ENCODE data around the gene ONECUT1.

Gene ONECUT1

DNA sequence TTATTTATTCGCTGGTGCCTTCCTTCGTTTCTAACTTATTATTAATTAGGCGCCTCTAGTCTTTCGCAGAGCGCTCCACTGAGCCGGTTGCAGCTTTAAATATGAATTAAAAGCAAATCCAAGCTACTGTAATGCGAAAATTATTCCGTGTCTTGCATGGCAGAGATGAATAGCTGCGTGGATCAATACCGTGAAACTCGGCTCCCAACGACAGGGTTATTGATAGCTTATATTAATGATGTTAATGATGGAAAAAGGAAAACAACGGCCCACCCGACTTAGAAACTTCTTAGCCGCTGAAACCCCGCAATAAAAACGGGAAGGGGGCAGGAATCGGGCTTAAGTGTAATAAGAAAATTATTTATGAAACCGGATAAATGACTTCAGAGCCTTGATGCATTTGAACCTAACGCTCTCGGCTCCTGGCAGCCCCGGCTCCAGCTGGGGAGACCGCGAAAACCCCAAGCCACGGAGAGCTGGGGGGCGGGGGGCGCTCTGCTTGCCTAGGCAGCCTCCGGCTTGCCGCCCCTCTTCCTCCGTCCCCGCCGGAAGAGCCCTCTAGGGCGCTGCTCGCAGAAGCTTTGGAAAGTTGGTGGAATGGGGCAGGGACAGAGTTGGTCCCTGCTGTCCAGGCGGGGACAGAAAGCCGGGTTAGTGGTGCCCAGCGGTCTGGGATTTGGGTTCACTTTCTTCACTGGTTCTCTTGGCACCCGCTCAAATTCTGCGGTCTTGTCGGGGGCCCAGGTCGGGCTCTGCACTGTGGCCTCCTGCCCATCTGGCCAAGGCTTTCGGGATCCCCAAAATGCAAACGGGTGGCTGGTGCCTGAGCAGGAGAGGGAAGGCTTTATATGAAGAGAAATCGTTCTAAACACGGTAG is 7.7 kb upstream of the ONECUT1 start:
- ChIA-PET CTCF (interaction anchor here (0.9 to 1.9 kb wide), 3 partner anchors 8 to 18 kb away, joined by 3 to 6 read pairs (median 5); no protein-coding TSS in a partner anchor), POLR2A (no interaction called here)
- TF ChIP-seq, protein P1, sequence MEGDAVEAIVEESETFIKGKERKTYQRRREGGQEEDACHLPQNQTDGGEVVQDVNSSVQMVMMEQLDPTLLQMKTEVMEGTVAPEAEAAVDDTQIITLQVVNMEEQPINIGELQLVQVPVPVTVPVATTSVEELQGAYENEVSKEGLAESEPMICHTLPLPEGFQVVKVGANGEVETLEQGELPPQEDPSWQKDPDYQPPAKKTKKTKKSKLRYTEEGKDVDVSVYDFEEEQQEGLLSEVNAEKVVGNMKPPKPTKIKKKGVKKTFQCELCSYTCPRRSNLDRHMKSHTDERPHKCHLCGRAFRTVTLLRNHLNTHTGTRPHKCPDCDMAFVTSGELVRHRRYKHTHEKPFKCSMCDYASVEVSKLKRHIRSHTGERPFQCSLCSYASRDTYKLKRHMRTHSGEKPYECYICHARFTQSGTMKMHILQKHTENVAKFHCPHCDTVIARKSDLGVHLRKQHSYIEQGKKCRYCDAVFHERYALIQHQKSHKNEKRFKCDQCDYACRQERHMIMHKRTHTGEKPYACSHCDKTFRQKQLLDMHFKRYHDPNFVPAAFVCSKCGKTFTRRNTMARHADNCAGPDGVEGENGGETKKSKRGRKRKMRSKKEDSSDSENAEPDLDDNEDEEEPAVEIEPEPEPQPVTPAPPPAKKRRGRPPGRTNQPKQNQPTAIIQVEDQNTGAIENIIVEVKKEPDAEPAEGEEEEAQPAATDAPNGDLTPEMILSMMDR (IDR thresholded peaks at IDR 0.05; ENCODE audit: control extremely low read depth, extremely low read depth, low read depth, missing control alignments): no peak
- peak; percentile 26 for DNase-seq (ENCODE audit: extremely low spot score)

DNA sequence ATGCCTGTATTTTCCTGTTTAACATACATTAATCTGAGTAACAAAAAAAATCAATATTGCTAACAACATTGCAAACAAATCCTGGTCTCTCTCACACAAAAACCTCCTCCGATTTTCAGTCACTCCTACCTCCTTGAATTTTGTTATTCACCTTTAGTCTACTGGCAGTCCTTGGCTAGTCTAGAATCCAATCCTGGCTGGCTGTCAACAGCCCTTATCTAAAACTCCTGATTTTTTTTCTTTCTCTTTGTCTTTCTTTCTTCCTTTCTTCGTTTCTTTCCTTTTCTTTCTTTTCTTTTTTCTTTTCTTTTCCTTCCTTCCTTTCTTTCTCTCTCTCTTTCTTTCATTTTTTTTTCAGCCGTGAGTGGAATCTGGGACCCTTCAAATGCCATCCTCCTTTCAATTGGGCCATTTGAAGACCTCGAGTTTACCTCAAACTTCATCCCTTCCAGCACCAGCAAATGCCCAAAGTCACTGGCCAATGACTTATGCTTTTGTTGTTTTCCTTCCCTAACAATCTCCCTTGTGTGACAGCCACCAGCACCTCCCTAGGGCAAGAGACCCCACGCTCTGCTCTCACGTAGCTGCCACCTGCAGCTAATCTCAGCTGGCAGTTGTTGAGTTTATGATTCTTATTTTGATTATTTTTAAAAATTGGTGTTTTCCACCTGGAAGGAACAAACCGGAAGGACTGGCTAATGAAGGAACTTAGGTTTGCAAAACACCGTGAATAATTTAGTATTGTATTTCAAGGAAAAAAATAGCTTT is 6.8 kb upstream of the ONECUT1 start:
- TF ChIP-seq, protein P1 (IDR thresholded peaks at IDR 0.05; ENCODE audit: control extremely low read depth, extremely low read depth, low read depth, missing control alignments): no peak
- POLR2A ChIA-PET: no interaction called here
- DNase-seq (ENCODE audit: extremely low spot score): peak; percentile 10
- CTCF ChIA-PET: interaction anchor here (1.3 to 1.9 kb wide), 2 partner anchors 9 to 17 kb away, joined by 5 to 6 read pairs; no protein-coding TSS in a partner anchor

DNA sequence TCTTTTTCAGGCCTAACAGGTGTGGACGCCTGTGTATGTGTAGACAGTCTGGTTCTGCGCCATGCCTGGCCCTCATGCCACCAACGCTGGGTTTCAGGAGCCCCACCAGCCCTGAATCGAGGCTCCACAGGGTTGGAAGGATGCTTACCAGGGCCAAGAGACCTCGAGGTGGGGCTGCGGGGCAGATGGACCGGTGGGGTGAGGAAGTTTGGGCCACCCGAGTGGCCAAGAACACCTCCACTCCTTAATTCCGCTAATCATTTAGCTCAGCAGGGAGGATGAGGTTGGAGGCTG is 6.0 kb upstream of the ONECUT1 start:
- DNase-seq (ENCODE audit: extremely low spot score): no peak
- TF ChIP-seq, protein P1 (IDR thresholded peaks at IDR 0.05; ENCODE audit: control extremely low read depth, extremely low read depth, low read depth, missing control alignments): no peak
- ChIA-PET POLR2A (no interaction called here), CTCF (interaction anchor here (1.1 to 1.3 kb wide), 2 partner anchors 10 to 16 kb away, joined by 3 to 5 read pairs; no protein-coding TSS in a partner anchor)

DNA sequence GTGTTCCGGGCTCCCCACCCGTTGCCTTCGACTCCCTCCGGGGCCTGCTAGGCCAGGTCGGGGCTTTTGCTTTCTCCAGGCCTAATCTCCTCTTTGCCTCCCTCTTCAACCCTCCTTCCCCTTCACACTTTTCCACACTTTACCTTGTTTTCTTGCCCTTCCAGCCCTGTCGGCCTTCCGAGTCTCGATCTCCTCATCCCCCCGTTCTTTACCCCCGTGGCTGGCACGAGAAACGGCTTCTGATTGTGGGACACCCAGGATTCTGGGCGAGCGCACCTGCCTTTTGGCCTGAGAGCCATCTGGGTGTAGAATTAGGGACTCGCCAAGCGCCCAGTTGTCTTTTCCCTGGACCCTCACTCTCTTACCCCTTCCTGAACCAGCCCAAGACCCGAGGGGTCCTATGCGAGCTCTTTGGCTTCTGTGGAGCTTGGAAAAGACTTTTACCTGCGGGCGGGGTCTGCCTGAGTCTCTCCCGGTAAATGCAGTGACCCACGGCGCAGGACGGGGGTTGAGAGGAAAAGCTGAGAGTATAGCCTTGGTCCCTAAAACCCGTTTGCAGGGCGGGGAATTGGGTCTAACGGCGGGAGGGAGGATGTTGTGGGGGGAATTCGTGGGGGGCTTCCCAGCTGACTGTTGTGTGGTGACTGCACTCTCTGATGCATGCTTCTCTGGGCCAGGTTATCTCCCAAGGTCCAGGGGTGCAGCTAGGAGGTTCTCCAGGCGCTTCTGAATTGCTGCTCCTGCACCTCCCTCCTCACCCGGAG is 5.5 kb upstream of the ONECUT1 start:
- ChIA-PET CTCF (interaction anchor here (0.9 to 1.1 kb wide), 2 partner anchors 16 kb away, joined by 3 read pairs; no protein-coding TSS in a partner anchor), POLR2A (no interaction called here)
- TF ChIP-seq, protein P1 (IDR thresholded peaks at IDR 0.05; ENCODE audit: control extremely low read depth, extremely low read depth, low read depth, missing control alignments): no peak
- DNase-seq (ENCODE audit: extremely low spot score): peak; percentile 18

DNA sequence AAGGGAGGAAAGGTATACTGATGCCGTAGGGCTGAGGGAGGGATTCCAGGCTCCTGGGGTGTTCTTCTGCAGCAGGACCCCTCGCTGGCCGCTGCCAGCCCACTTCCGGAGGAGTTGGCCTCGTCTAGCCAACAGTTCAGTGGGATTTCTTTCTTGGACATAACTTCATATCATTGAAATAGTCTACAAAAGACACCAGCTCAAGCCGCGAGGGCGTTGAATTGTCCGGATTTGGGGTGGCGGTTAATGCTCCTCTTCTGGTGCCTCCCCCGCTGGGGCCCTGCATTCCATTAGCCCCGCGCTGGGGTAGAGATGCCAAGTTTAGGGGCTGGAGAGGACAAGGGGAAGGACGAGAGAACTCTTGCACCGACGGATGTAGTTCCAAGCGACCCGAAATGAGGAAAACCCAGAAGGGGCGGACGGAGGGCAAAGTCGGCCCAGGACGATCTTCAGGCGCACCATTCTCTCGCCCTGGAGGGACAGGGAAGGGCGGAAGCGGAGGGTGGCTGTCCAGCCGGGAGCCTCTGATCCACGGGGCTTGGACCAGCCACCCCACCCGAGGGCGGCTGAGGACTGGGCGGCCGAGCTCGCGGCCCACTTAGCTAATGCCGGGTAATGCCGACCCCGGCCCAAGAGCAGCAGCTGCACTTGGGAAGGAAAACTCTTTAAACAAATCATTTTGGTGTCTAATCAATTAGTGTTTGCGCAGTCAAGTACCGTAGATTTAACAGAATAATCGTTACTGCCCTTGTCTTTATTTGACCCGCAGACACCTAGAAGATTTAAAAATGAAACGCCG is 4.7 kb upstream of the ONECUT1 start:
- ChIA-PET CTCF (interaction anchor here (0.9 to 1.1 kb wide), 2 partner anchors 15 to 17 kb away, joined by 3 read pairs; no protein-coding TSS in a partner anchor), POLR2A (no interaction called here)

More for the DNA sequence above, 4.7 kb upstream of the ONECUT1 start:
- peak; percentile 16 for DNase-seq (ENCODE audit: extremely low spot score)
- TF ChIP-seq, protein P1 (IDR thresholded peaks at IDR 0.05; ENCODE audit: control extremely low read depth, extremely low read depth, low read depth, missing control alignments): no peak

Measured in GM10248 (cell line).